ENCODE results near the gene KIAA0232. TPM values are rescaled to one million over a fixed set of nuclear protein-coding genes. Genes with fewer than 3 reads are reported as not detected.

Gene KIAA0232
- total and polyA plus RNA-seq, 5 donors from 2014 or later: 5.6 to 25.3 (median 13.5) TPM

DNA sequence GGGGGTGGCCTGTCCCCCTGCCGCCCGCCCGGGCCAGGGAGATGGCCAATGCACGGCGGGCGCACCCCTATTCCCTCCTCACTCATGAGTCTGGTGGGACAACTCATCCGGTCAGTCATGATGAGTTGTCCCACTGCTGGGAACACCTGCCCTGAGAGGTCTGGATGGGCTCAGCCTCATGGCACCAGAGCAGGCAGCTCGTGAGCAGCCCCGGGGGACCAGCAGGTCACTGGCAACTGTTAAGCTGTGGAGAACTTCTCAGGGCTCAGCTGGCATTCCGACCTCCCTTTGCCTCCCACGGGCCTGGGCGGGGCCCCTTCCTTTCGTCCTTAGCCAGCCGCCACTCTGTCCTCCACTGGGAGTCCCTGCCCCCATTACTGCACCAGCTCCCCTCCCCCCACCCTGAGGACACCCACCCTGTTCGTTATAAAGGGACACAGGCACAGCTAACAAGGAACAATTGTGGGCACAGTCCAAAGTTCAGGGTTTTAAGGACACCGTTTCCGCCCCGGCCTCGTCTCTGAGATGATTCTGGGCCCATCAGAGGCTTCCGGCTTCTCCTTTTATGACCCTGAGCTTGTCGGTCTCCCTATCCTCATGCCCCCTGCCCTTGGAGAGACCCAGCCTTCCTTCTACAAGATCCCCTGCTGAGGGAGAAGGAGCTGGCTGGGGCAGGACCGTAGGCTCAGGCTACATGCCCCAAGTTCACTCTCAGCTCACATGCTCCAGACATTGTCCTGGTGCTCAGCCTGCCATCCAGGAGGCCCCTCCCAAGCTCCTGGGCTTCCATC is 14.6 kb upstream of the KIAA0232 start:
- Histone ChIP-seq H3K4me3 (ENCODE audit: low read depth, low read length) (no peak overlapping the region), H3K9me3 (ENCODE audit: control insufficient read depth in 2 of 2, low read length in 2 of 2) (no peaks in the 10 kb centered on the region), H3K36me3 (ENCODE audit: control insufficient read depth, insufficient read depth, low read length) (no peaks in the 10 kb centered on the region), H3K4me1 (ENCODE audit: control insufficient read depth, insufficient read depth, low read length, poor library complexity, severe bottlenecking) (peaks cover 24% of the 10 kb centered on the region), H3K27ac (ENCODE audit: insufficient read depth, low read length, poor library complexity, severe bottlenecking) (no peak overlapping the region), H3K27me3 (ENCODE audit: control insufficient read depth, insufficient read depth, low read length) (no peaks in the 10 kb centered on the region)
- Mint-ChIP-seq H3K4me1 (peaks cover 0 to 45% (median 21%) of the 10 kb centered on the region in 4 donors), H3K4me3 (peak overlapping the region in 1 of 4 donors; percentile 7), H3K27me3 (no peaks in the 10 kb centered on the region), H3K9me3 (no peaks in the 10 kb centered on the region), H3K27ac (peak overlapping the region in 1 of 3 donors; percentile 62), H3K36me3 (no peaks in the 10 kb centered on the region)
- ATAC-seq (ENCODE audit: low read depth in 2 of 2): no peak
- DNase-seq: no peak

DNA sequence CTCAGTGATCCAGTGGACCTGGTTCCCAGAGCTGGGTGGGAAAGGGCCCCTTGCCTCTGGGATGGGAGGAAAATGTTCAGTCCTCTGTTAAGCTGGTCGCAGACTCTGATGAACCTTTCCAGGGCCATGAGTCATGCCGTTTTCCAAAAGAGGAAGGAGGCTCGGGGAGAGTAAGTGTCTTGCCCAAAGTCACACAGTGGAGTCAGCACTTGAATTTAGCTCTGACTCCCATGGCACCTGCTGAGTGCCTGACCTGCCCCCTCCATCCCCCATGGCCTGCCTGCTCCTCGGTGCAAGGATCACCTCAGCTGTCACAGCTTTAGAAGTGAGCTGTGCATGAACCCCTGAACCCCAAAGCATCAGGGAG is 14.0 kb upstream of the KIAA0232 start:
- no peaks in the 10 kb centered on the region for H3K27me3 Mint-ChIP-seq
- H3K4me3 Mint-ChIP-seq: peak overlapping the region in 2 of 4 donors; percentile 10 to 38
- no peak for ATAC-seq (ENCODE audit: low read depth in 2 of 2)
- H3K27me3 ChIP-seq (ENCODE audit: control insufficient read depth, insufficient read depth, low read length): no peaks in the 10 kb centered on the region
- DNase-seq: no peak
- H3K4me3 ChIP-seq (ENCODE audit: low read depth, low read length): no peak overlapping the region
- no peaks in the 10 kb centered on the region for H3K36me3 Mint-ChIP-seq
- no peak overlapping the region for H3K27ac ChIP-seq (ENCODE audit: insufficient read depth, low read length, poor library complexity, severe bottlenecking)
- H3K4me1 Mint-ChIP-seq: peaks cover 0 to 45% (median 21%) of the 10 kb centered on the region in 4 donors
- peak overlapping the region in 2 of 3 donors; percentile 59 to 76 for H3K27ac Mint-ChIP-seq
- no peaks in the 10 kb centered on the region for H3K9me3 ChIP-seq (ENCODE audit: control insufficient read depth in 2 of 2, low read length in 2 of 2)
- peaks cover 24% of the 10 kb centered on the region for H3K4me1 ChIP-seq (ENCODE audit: control insufficient read depth, insufficient read depth, low read length, poor library complexity, severe bottlenecking)
- H3K36me3 ChIP-seq (ENCODE audit: control insufficient read depth, insufficient read depth, low read length): no peaks in the 10 kb centered on the region
- H3K9me3 Mint-ChIP-seq: peaks cover 0 to 2% (median 0%) of the 10 kb centered on the region in 7 donors

DNA sequence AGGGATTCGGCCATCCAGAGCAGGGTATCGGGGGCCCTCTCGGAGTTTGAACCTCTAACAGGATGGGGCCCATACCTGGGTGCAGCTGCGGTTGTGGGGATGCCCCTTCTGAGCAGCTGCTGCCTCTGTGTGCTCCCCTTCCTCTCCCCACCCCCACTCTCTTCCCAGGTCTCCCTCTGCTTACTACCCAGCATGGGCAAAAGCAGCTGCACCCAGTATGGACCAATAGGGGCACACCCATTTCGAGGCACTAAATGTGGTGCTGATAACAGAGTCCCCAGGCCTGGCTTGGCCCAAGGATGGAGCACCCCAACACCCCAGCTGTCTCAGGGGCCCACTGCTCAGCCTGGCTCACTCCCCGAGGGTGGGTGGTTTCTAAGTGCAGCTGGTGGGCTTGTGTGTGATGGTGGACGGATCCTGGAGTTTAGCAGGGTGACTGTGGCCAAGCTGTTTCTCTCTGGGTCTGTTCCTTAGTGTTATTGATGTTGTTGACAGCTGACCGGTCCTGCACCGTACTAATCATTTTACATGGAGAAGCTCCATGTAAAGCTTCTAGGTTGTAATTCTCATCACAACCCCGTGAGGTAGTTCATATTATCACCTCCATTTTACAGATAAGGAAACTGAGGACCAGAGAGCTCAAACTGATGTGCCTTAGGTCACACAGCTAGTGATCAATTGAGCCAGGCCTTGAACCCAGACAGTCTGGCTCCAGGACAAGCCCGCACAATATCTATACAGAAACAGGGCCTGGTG is 13.1 kb upstream of the KIAA0232 start:
- Mint-ChIP-seq H3K27ac (peak overlapping the region; percentile 56 to 76 (median 59)), H3K36me3 (no peaks in the 10 kb centered on the region), H3K27me3 (no peaks in the 10 kb centered on the region), H3K9me3 (peaks cover 0 to 2% (median 0%) of the 10 kb centered on the region in 7 donors), H3K4me1 (peaks cover 0 to 42% (median 21%) of the 10 kb centered on the region in 4 donors), H3K4me3 (peak overlapping the region in 2 of 4 donors; percentile 10 to 55)
- no peaks in the 10 kb centered on the region for H3K9me3 ChIP-seq (ENCODE audit: control insufficient read depth in 2 of 2, low read length in 2 of 2)
- H3K36me3 ChIP-seq (ENCODE audit: control insufficient read depth, insufficient read depth, low read length): no peaks in the 10 kb centered on the region
- ATAC-seq (ENCODE audit: low read depth in 2 of 2) (peak; percentile 56 to 63), DNase-seq (peak in 2 of 3 donors; percentile 34 to 72)
- peaks cover 24% of the 10 kb centered on the region for H3K4me1 ChIP-seq (ENCODE audit: control insufficient read depth, insufficient read depth, low read length, poor library complexity, severe bottlenecking)
- H3K27me3 ChIP-seq (ENCODE audit: control insufficient read depth, insufficient read depth, low read length): no peaks in the 10 kb centered on the region
- no peak overlapping the region for H3K27ac ChIP-seq (ENCODE audit: insufficient read depth, low read length, poor library complexity, severe bottlenecking)
- peak overlapping the region; percentile 37 for H3K4me3 ChIP-seq (ENCODE audit: low read depth, low read length)

DNA sequence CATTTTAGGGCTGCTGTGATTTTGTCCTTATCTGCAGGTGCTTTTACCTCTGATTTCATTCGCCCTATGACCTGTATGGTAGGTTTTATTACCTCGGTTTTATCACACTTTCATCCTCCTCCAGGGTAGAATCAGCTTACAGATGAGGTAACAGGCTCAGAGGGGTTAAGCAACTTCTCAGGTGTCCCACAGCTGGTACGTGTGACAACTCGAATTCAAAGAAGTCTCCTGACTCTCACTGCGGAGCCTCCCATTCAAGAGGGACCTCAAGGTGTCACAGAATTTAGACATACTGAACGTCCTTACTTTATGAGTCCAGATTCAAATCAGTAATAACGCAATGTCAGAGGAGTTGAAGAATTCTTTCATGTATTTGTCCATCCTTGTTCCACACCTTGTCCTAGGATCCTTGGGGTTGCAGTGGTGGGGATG is 12.5 kb upstream of the KIAA0232 start:
- Histone ChIP-seq H3K4me1 (ENCODE audit: control insufficient read depth, insufficient read depth, low read length, poor library complexity, severe bottlenecking) (peaks cover 27% of the 10 kb centered on the region), H3K4me3 (ENCODE audit: low read depth, low read length) (no peak overlapping the region), H3K27ac (ENCODE audit: insufficient read depth, low read length, poor library complexity, severe bottlenecking) (no peak overlapping the region), H3K36me3 (ENCODE audit: control insufficient read depth, insufficient read depth, low read length) (no peaks in the 10 kb centered on the region), H3K27me3 (ENCODE audit: control insufficient read depth, insufficient read depth, low read length) (no peaks in the 10 kb centered on the region), H3K9me3 (ENCODE audit: control insufficient read depth in 2 of 2, low read length in 2 of 2) (no peaks in the 10 kb centered on the region)
- H3K9me3 Mint-ChIP-seq: peaks cover 0 to 2% (median 0%) of the 10 kb centered on the region in 7 donors
- H3K4me3 Mint-ChIP-seq: no peak overlapping the region
- H3K4me1 Mint-ChIP-seq: peaks cover 0 to 47% (median 22%) of the 10 kb centered on the region in 4 donors
- DNase-seq (no peak), ATAC-seq (ENCODE audit: low read depth in 2 of 2) (no peak)
- no peaks in the 10 kb centered on the region for H3K27me3 Mint-ChIP-seq
- H3K27ac Mint-ChIP-seq: peak overlapping the region in 1 of 3 donors; percentile 76
- no peaks in the 10 kb centered on the region for H3K36me3 Mint-ChIP-seq

DNA sequence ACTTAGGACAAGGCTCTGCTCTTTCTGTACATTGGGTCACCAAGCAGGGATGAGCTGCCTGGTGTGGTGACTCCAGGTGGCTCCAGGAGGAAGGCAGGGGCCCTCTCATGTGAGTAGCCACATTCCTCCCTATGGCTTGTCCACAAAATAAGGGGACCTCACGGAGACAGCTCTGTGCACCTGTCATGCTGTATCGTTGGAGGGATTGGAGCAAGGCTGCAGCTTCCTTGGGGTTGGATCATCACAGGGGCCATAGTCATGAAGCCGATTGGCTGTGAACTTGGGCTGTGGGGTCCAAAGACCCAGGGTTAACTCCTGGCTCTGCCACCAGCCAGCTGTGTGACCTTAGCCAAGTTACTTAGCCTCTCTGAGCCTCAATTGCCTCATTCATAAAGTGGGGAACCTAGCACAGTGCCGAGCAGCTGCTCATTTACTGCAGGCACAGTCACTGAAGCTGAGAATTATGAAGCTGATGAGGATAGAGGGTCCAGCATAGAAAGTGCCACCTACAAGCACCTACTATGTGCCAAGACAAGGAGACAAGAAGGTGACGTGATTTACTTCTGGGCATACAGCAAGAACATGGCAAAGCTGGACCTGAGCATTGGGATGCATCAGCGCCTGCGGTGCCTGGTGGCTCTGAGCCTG is 11.8 kb upstream of the KIAA0232 start:
- Mint-ChIP-seq H3K27me3 (no peaks in the 10 kb centered on the region), H3K9me3 (peaks cover 0 to 2% (median 0%) of the 10 kb centered on the region in 7 donors), H3K4me1 (peaks cover 0 to 54% (median 26%) of the 10 kb centered on the region in 4 donors), H3K27ac (no peak overlapping the region), H3K4me3 (no peak overlapping the region), H3K36me3 (no peaks in the 10 kb centered on the region)
- no peaks in the 10 kb centered on the region for H3K36me3 ChIP-seq (ENCODE audit: control insufficient read depth, insufficient read depth, low read length)
- no peak overlapping the region for H3K4me3 ChIP-seq (ENCODE audit: low read depth, low read length)
- H3K9me3 ChIP-seq (ENCODE audit: control insufficient read depth in 2 of 2, low read length in 2 of 2): no peaks in the 10 kb centered on the region
- H3K27me3 ChIP-seq (ENCODE audit: control insufficient read depth, insufficient read depth, low read length): no peaks in the 10 kb centered on the region
- ATAC-seq (ENCODE audit: low read depth in 2 of 2) (no peak), DNase-seq (no peak)
- peaks cover 27% of the 10 kb centered on the region for H3K4me1 ChIP-seq (ENCODE audit: control insufficient read depth, insufficient read depth, low read length, poor library complexity, severe bottlenecking)
- no peak overlapping the region for H3K27ac ChIP-seq (ENCODE audit: insufficient read depth, low read length, poor library complexity, severe bottlenecking)

GRCh38 chr4:6771229-6771671 is 11.3 kb upstream of the KIAA0232 start:
- H3K36me3 Mint-ChIP-seq: no peaks in the 10 kb centered on the region
- no peaks in the 10 kb centered on the region for H3K27me3 ChIP-seq (ENCODE audit: control insufficient read depth, insufficient read depth, low read length)
- no peak overlapping the region for H3K27ac ChIP-seq (ENCODE audit: insufficient read depth, low read length, poor library complexity, severe bottlenecking)
- no peaks in the 10 kb centered on the region for H3K36me3 ChIP-seq (ENCODE audit: control insufficient read depth, insufficient read depth, low read length)
- H3K4me3 Mint-ChIP-seq: no peak overlapping the region
- H3K4me3 ChIP-seq (ENCODE audit: low read depth, low read length): no peak overlapping the region
- peaks cover 27% of the 10 kb centered on the region for H3K4me1 ChIP-seq (ENCODE audit: control insufficient read depth, insufficient read depth, low read length, poor library complexity, severe bottlenecking)
- DNase-seq (no peak), ATAC-seq (ENCODE audit: low read depth in 2 of 2) (no peak)
- no peaks in the 10 kb centered on the region for H3K27me3 Mint-ChIP-seq
- no peaks in the 10 kb centered on the region for H3K9me3 ChIP-seq (ENCODE audit: control insufficient read depth in 2 of 2, low read length in 2 of 2)
- H3K27ac Mint-ChIP-seq: no peak overlapping the region
- H3K9me3 Mint-ChIP-seq: peaks cover 0 to 2% (median 0%) of the 10 kb centered on the region in 7 donors
- peaks cover 0 to 55% (median 26%) of the 10 kb centered on the region in 4 donors for H3K4me1 Mint-ChIP-seq

DNA sequence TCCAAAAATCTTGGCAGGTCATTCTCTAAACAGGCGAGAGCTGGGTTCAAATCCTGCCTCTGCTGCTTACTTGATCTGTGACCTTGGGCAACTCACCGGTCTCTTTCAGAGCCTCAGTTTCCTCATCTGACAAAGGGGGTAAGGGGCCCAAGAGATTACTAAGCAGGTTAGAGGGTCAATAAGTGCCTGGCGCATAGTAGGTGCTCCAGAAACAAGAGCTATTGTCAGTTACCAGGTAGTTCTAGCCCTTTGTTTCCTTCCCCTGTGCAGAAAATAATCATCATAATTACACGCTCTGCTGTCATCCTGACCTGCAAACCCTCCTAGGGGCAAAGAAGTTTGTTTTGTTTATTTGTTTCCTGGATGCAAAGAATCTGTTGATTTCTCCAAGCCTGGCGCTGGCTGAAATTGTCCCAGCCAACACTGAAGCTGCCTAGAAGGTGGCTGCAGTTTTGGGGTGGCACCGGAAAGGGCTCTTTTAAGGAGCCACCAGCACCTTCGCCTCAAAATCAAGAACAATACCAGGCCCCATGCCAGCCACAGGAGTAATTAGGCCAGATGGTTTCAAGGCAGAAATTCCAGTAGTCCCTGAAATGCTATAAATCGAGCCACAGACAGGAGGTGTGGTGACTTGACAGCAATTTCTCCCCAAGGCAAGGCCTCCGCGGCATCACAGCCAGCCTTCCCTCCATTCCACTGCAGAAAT is 10.2 kb upstream of the KIAA0232 start:
- Mint-ChIP-seq H3K27me3 (no peaks in the 10 kb centered on the region), H3K9me3 (peaks cover 0 to 2% (median 0%) of the 10 kb centered on the region in 7 donors), H3K36me3 (no peaks in the 10 kb centered on the region), H3K27ac (peak overlapping the region in 1 of 3 donors; percentile 16), H3K4me1 (peaks cover 0 to 55% (median 28%) of the 10 kb centered on the region in 4 donors), H3K4me3 (no peak overlapping the region)
- DNase-seq (no peak), ATAC-seq (ENCODE audit: low read depth in 2 of 2) (no peak)
- no peaks in the 10 kb centered on the region for H3K27me3 ChIP-seq (ENCODE audit: control insufficient read depth, insufficient read depth, low read length)
- H3K9me3 ChIP-seq (ENCODE audit: control insufficient read depth in 2 of 2, low read length in 2 of 2): no peaks in the 10 kb centered on the region
- H3K36me3 ChIP-seq (ENCODE audit: control insufficient read depth, insufficient read depth, low read length): no peaks in the 10 kb centered on the region
- no peak overlapping the region for H3K4me3 ChIP-seq (ENCODE audit: low read depth, low read length)
- no peak overlapping the region for H3K27ac ChIP-seq (ENCODE audit: insufficient read depth, low read length, poor library complexity, severe bottlenecking)
- H3K4me1 ChIP-seq (ENCODE audit: control insufficient read depth, insufficient read depth, low read length, poor library complexity, severe bottlenecking): peaks cover 34% of the 10 kb centered on the region
